A549 (cell line): ENCODE results near the gene MSANTD3. TPM values are rescaled to one million over a fixed set of nuclear protein-coding genes. Genes with fewer than 3 reads are reported as not detected.
A peak's percentile ranks its signal among the peaks of the same experiment; 100 is the strongest.
"Not testable (repeated sequence)": the region's sequence is repeated elsewhere in the genome, so short reads cannot be mapped to it uniquely, and the experiment has no call there.

Experiments used
- ATAC-seq, 2 experiments: fragments of 200-7000 bp in 1 of 2; fragments of >200 bp in 1 of 2; cut with Nextera tagmentation in 1 of 2; cut with Tn5 transposase in 1 of 2; 3 replicates each; pipeline versions ENCODE4 v1.8.0 to v1.9.1; 2018 to 2020; ENCODE audit warnings: mild to moderate bottlenecking in 1 of 2, moderate library complexity in 1 of 2
- CTCF ChIA-PET: fragments of 300-600 bp; sonication (Branson Sonifier 250); formaldehyde crosslinking; extraction: SDS; loops from one replicate; lab custom pipeline; 2021; ENCODE audit warnings: antibody characterized with exemption, inconsistent platforms; lab: Yijun Ruan, JAX
- POLR2A ChIA-PET: fragments of 350-600 bp; formaldehyde crosslinking; extraction: SDS; loops from one replicate; lab custom pipeline; 2021; ENCODE audit warnings: antibody characterized with exemption, inconsistent platforms; lab: Yijun Ruan, JAX
- DNase-seq, 2 experiments: peaks; one replicate each; pipeline versions ENCODE4 v3.0.0 to v3.0.0-alpha.2; 2011 to 2016; ENCODE audit warnings: low read depth in 1 of 2, low spot score in 1 of 2
- FAIRE-seq: peaks from 2 replicates; lab custom pipeline; 2011; peaks lifted over from hg19 to GRCh38; lab: Jason Lieb, UNC
- H3K27ac ChIP-seq, 2 experiments: fragments of >200 bp; sonication (Bioruptor Twin); formaldehyde crosslinking; 3 replicates each; pipeline ENCODE4 v1.5.1; 2016 to 2017
- H3K4me1 ChIP-seq: fragments of >200 bp; sonication (Bioruptor Twin); formaldehyde crosslinking; 3 replicates; pipeline ENCODE4 v1.6.1; 2016
- H3K4me2 ChIP-seq: fragments of >200 bp; sonication (Bioruptor Twin); formaldehyde crosslinking; 3 replicates; pipeline ENCODE4 v1.6.1; 2016
- H3K4me3 ChIP-seq: fragments of >200 bp; sonication (Bioruptor Twin); formaldehyde crosslinking; 3 replicates; pipeline ENCODE4 v1.5.1; 2016
- H3K9me3 ChIP-seq: fragments of >200 bp; sonication (Bioruptor Twin); formaldehyde crosslinking; 3 replicates; pipeline ENCODE4 v1.6.1; 2016
- CHD2 ChIP-seq: fragments of 150-350 bp; IDR thresholded peaks from 2 replicates; pipeline ENCODE4 v1.6.1; 2014; ENCODE audit warnings: low read length; ENCODE audit not compliant: partially characterized antibody
- CHD4 ChIP-seq: fragments of 200-600 bp; sonication (generic); IDR thresholded peaks from 2 replicates; pipeline ENCODE4 v1.6.1; 2016; ENCODE audit warnings: antibody characterized with exemption, mild to moderate bottlenecking, borderline replicate concordance
- FOSB ChIP-seq: fragments of 250-450 bp; sonication (Bioruptor Pico); IDR thresholded peaks from 2 replicates; pipeline ENCODE4 v1.5.0; 2020; ENCODE audit warnings: mild to moderate bottlenecking, moderate library complexity
- GATA3 ChIP-seq: IDR thresholded peaks from 2 replicates; pipeline ENCODE4 v1.6.1; 2012; ENCODE audit warnings: borderline replicate concordance
- HEYL ChIP-seq: fragments of 250-450 bp; sonication (Bioruptor Pico); IDR thresholded peaks from 2 replicates; pipeline ENCODE4 v1.8.0; 2021; ENCODE audit warnings: mild to moderate bottlenecking, moderate library complexity
- MAFK ChIP-seq: fragments of 450-650 bp; IDR thresholded peaks from 2 replicates; pipeline ENCODE4 v1.6.1; 2014; ENCODE audit not compliant: partially characterized antibody
- MYC ChIP-seq: IDR thresholded peaks from 2 replicates; pipeline ENCODE4 v1.6.1; 2012; ENCODE audit warnings: mild to moderate bottlenecking, inconsistent platforms, low read length, improper control_type of control experiment, borderline replicate concordance
- NFE2L2 ChIP-seq: fragments of 150-350 bp; conservative IDR thresholded peaks from 2 replicates; pipeline ENCODE4 v1.6.1; 2014; ENCODE audit warnings: low read length
- NPAS2 ChIP-seq: fragments of 250-450 bp; sonication (Bioruptor Pico); IDR thresholded peaks from 2 replicates; pipeline ENCODE4 v1.8.0; 2022; ENCODE audit warnings: mild to moderate bottlenecking, moderate library complexity, borderline replicate concordance
- NR3C1 ChIP-seq: fragments of >200 bp; sonication (Bioruptor Twin); formaldehyde crosslinking; IDR thresholded peaks from 3 replicates; pipeline ENCODE4 v1.6.1; 2017
- POLR2A ChIP-seq: IDR thresholded peaks from 2 replicates; pipeline ENCODE4 v1.6.1; 2012; ENCODE audit warnings: mild to moderate bottlenecking, low read length
- POLR2AphosphoS2 ChIP-seq: conservative IDR thresholded peaks from 2 replicates; pipeline ENCODE4 v1.6.1; 2012; ENCODE audit warnings: low read length, improper control_type of control experiment, inconsistent platforms
- RARB ChIP-seq: fragments of 250-450 bp; sonication (Bioruptor Pico); IDR thresholded peaks from 2 replicates; pipeline ENCODE4 v1.8.0; 2021; ENCODE audit warnings: mild to moderate bottlenecking, moderate library complexity
- RFX5 ChIP-seq: fragments of 450-650 bp; IDR thresholded peaks from 2 replicates; pipeline ENCODE4 v1.7.1; 2014; ENCODE audit warnings: antibody characterized with exemption, mild to moderate bottlenecking, moderate library complexity
- TFCP2L1 ChIP-seq: fragments of 250-450 bp; sonication (Bioruptor Pico); IDR thresholded peaks from 2 replicates; pipeline ENCODE4 v1.5.0; 2021; ENCODE audit warnings: mild to moderate bottlenecking
- ZSCAN20 ChIP-seq: fragments of 250-450 bp; sonication (Bioruptor Pico); IDR thresholded peaks from 2 replicates; pipeline ENCODE4 v1.8.0; 2022; ENCODE audit warnings: mild to moderate bottlenecking, moderate library complexity
- WGBS: methylation state at CpG from one replicate; pipeline ENCODE4 v1.1.6; 2017; ENCODE audit errors: missing lambda C conversion rate; 5-methylcytosine and 5-hydroxymethylcytosine counted together
- polyA plus RNA-seq, 4 experiments: library from polyadenylated mRNA; depleted of rRNA in 3 of 4; stranded (reverse); fragments of >200 nt; fragmentation: RNase III in 1 of 4; extraction: RNeasy Plus Mini Kit Qiagen cat#74134 plus additional on column Dnase treatment in 1 of 4; gene quantifications; 2 replicates in 3 of 4; 3 replicates in 1 of 4; pipeline ENCODE4 v1.2.3, GENCODE V29; 2011 to 2017
- TF ChIP-seq, protein P1 (sequence below): IDR thresholded peaks from 2 replicates; pipeline ENCODE4 v1.6.1; 2012; ENCODE audit warnings: low read depth, borderline replicate concordance
- TF ChIP-seq, protein P2 (sequence below): fragments of 150-350 bp; IDR thresholded peaks from 2 replicates; pipeline ENCODE4 v1.6.1; 2014; ENCODE audit warnings: low read depth, mild to moderate bottlenecking, low read length
- TF ChIP-seq, protein P3 (sequence below): fragments of 250-450 bp; sonication (Bioruptor Pico); IDR thresholded peaks from 2 replicates; pipeline ENCODE4 v1.5.0; 2021; ENCODE audit warnings: mild to moderate bottlenecking, moderate library complexity, borderline replicate concordance

The MSANTD3 gene
- polyA plus RNA-seq, 2 of the 4 experiments (the other 2 are of a cell fraction), result 43.5 to 66.7 TPM

DNA sequence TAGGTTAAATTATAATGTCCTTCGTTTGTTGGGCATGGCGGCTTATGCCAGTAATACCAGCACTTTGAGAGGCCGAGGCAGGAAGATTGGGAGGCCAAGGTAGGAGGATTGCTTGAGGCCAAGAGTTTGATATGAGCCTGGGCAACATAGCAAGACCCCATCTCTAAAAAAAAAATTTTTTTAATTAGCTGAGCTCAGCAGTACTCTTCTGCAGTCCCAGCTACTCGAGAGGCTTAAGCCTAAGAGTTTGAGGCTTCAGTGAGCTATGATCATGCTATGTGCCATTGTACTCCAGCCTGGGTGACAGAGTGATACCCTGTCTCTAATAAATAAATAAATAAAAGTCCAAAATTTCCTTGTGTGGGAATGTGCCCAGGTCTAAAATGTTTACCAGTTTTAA, 9.1 kb upstream of the MSANTD3 start:
- ATAC-seq (no peak), DNase-seq (no peak), FAIRE-seq (no peak)
- WGBS, result 52% methylated on average over 4 of the region's 4 CpGs
- H3K9me3 ChIP-seq, result 0 out of 3 replicates have a peak, but pooled peaks cover under 1% of the 10 kb centered on the region
- H3K4me2 ChIP-seq, result no peak overlapping the region
- H3K4me1 ChIP-seq, result no peaks in the 10 kb centered on the region
- no peak overlapping the region for H3K27ac ChIP-seq
- ChIA-PET POLR2A (no interaction called here), CTCF (interaction anchor here (1.7 to 2.1 kb wide), 2 partner anchors 10 to 20 kb away, joined by 4 to 7 read pairs; partner anchors contain the start of gene MSANTD3)
- no peak overlapping the region for H3K4me3 ChIP-seq
- TF ChIP-seq, protein P1, sequence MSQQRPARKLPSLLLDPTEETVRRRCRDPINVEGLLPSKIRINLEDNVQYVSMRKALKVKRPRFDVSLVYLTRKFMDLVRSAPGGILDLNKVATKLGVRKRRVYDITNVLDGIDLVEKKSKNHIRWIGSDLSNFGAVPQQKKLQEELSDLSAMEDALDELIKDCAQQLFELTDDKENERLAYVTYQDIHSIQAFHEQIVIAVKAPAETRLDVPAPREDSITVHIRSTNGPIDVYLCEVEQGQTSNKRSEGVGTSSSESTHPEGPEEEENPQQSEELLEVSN, result no peak
- TF ChIP-seq MAFK, result peak; percentile 37

DNA sequence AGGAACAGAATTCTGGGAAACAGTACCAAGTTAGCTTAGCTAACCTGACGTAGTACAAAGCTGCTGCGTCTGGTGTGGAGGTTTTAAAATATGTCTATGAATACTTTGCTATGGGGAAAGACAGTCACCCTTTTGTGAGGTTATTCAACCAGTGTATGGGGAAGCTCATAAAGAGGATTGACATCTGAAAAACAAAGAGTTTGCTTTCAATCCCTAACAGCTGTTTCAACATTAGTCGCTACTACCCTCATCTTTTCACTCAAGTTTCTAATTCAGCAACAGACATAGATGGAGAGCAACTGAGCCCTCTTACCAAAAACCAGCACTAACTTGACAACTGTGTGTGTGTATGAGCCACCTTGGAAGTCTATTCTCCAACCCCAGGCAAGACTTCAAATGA, 7.8 kb upstream of the MSANTD3 start:
- Histone ChIP-seq H3K27ac (no peak overlapping the region), H3K9me3 (no peaks in the 10 kb centered on the region), H3K4me1 (no peaks in the 10 kb centered on the region), H3K4me2 (no peak overlapping the region), H3K4me3 (no peak overlapping the region)
- ChIA-PET POLR2A (no interaction called here), CTCF (interaction anchor here (1.0 to 2.1 kb wide), 3 partner anchors 8 to 97 kb away, joined by 3 to 7 read pairs (median 4); partner anchors contain the start of gene MSANTD3)
- no peak for TF ChIP-seq CHD4
- TF ChIP-seq NR3C1, result no peak
- no peak for TF ChIP-seq NPAS2 (CRISPR knock-in tag)
- no peak for TF ChIP-seq POLR2A
- no peak for TF ChIP-seq TFCP2L1 (CRISPR knock-in tag)
- TF ChIP-seq, protein P2, sequence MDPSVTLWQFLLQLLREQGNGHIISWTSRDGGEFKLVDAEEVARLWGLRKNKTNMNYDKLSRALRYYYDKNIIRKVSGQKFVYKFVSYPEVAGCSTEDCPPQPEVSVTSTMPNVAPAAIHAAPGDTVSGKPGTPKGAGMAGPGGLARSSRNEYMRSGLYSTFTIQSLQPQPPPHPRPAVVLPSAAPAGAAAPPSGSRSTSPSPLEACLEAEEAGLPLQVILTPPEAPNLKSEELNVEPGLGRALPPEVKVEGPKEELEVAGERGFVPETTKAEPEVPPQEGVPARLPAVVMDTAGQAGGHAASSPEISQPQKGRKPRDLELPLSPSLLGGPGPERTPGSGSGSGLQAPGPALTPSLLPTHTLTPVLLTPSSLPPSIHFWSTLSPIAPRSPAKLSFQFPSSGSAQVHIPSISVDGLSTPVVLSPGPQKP, result no peak
- TF ChIP-seq RFX5, result no peak
- no peak for TF ChIP-seq MYC
- TF ChIP-seq GATA3, result no peak
- TF ChIP-seq HEYL (CRISPR knock-in tag), result no peak
- no peak for TF ChIP-seq POLR2AphosphoS2
- TF ChIP-seq RARB (CRISPR knock-in tag), result no peak
- TF ChIP-seq NFE2L2, result no peak
- no peak for TF ChIP-seq CHD2
- no peak for TF ChIP-seq FOSB
- TF ChIP-seq, protein P3, sequence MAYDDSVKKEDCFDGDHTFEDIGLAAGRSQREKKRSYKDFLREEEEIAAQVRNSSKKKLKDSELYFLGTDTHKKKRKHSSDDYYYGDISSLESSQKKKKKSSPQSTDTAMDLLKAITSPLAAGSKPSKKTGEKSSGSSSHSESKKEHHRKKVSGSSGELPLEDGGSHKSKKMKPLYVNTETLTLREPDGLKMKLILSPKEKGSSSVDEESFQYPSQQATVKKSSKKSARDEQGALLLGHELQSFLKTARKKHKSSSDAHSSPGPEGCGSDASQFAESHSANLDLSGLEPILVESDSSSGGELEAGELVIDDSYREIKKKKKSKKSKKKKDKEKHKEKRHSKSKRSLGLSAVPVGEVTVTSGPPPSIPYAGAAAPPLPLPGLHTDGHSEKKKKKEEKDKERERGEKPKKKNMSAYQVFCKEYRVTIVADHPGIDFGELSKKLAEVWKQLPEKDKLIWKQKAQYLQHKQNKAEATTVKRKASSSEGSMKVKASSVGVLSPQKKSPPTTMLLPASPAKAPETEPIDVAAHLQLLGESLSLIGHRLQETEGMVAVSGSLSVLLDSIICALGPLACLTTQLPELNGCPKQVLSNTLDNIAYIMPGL (CRISPR knock-in tag), result no peak
- no peak for TF ChIP-seq ZSCAN20
- 93% methylated on average over 3 of the region's 3 CpGs for WGBS
- FAIRE-seq (no peak), DNase-seq (no peak), ATAC-seq (no peak)

DNA sequence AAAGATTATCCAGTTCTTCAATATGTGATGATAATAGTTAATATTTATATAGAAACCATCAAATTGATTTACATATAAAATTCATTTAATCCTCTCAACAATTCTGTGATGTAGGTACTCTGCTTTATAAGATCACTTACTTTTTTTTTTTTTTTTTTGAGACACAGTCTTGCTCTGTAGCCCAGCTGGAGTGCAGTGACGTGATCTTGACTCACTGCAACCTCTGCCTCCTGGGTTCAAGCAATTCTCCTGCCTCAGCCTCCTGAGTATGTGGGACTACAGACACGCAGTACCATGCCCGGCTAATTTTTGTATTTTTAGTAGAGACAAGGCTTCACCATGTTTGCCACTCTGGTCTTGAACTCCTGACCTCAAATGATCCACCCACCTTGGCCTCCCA, 5.8 kb upstream of the MSANTD3 start:
- H3K4me2 ChIP-seq, H3K4me3 ChIP-seq, H3K9me3 ChIP-seq, H3K4me1 ChIP-seq, POLR2A ChIA-PET, DNase-seq, FAIRE-seq, H3K27ac ChIP-seq, ATAC-seq: not testable (repeated sequence)
- CTCF ChIA-PET, result interaction anchor here (0.8 to 1.8 kb wide), 2 partner anchors 13 to 1560 kb away, joined by 3 to 4 read pairs; no protein-coding TSS in a partner anchor
- 79% methylated on average over 3 of the region's 3 CpGs for WGBS
